B cell (primary cell): ENCODE measurements around the gene RNASE12. TPM values are rescaled to one million over a fixed set of nuclear protein-coding genes. Genes with fewer than 3 reads are reported as not detected.
"Not testable (repeated sequence)": the region's sequence is repeated elsewhere in the genome, so short reads cannot be mapped to it uniquely, and the experiment has no call there.

Source experiments
- ATAC-seq: fragments of 200-7000 bp; cut with Tn5 transposase; one replicate; pipeline ENCODE4 v1.10.0; 2021; ENCODE audit warnings: low read depth, mild to moderate bottlenecking, moderate number of reproducible peaks, moderate library complexity
- CTCF ChIA-PET: fragments of 350-600 bp; sonication (Branson Sonifier 250); formaldehyde crosslinking; loops from one replicate; lab custom pipeline; 2021; ENCODE audit warnings: antibody characterized with exemption, inconsistent platforms; lab: Charles Lee
- POLR2A ChIA-PET: fragments of 350-600 bp; sonication (Branson Sonifier 250); formaldehyde crosslinking; loops from one replicate; lab custom pipeline; 2021; ENCODE audit warnings: antibody characterized with exemption; lab: Charles Lee
- DNase-seq: peaks from one replicate; pipeline ENCODE4 v3.0.0; 2013
- H2AFZ ChIP-seq: 2 replicates; pipeline ENCODE4 v1.6.1; 2012; ENCODE audit warnings: mild to moderate bottlenecking, low read depth, low read length; ENCODE audit not compliant: insufficient read depth, poor library complexity, severe bottlenecking
- H3K27ac ChIP-seq, 2 donors: 1 replicate in 1 of 2; 2 replicates in 1 of 2; pipeline ENCODE4 v1.5.1; 2012 to 2013; ENCODE audit warnings: low read length in 2 of 2, mild to moderate bottlenecking in 2 of 2, moderate library complexity in 1 of 2
- H3K27me3 ChIP-seq, 4 experiments: fragments of 200-600 bp in 1 of 4; sonication (generic) in 1 of 4; replicated peaks in 1 of 4; 1 replicate in 2 of 4; 2 replicates in 2 of 4; pipeline versions ENCODE4 v1.6.1 to v1.7.0; 2013 to 2016; ENCODE audit warnings: low read length in 3 of 4, mild to moderate bottlenecking in 2 of 4, mixed read lengths in 1 of 4, moderate library complexity in 1 of 4; ENCODE audit not compliant: insufficient read depth in 4 of 4, control insufficient read depth in 3 of 4; ENCODE audit errors: control extremely low read depth in 1 of 4
- H3K36me3 ChIP-seq, 2 experiments: replicated peaks in 1 of 2; 1 replicate in 1 of 2; 2 replicates in 1 of 2; pipeline versions ENCODE4 v1.6.1 to v1.7.1; 2013; ENCODE audit warnings: low read length in 1 of 2; ENCODE audit not compliant: insufficient read depth in 2 of 2, control insufficient read depth in 1 of 2; ENCODE audit errors: control extremely low read depth in 1 of 2, extremely low read depth in 1 of 2
- H3K4me1 ChIP-seq, 2 donors: fragments of 200-600 bp in 1 of 2; sonication (generic) in 1 of 2; 1 replicate in 1 of 2; 2 replicates in 1 of 2; pipeline versions ENCODE4 v1.5.1 to v1.6.1; 2013 to 2017; ENCODE audit warnings: low read length in 2 of 2; ENCODE audit not compliant: control insufficient read depth in 2 of 2, insufficient read depth in 2 of 2
- H3K4me2 ChIP-seq: replicated peaks from 2 replicates; pipeline ENCODE3; 2012; ENCODE audit warnings: mild to moderate bottlenecking, low read depth, low read length; ENCODE audit not compliant: poor library complexity, severe bottlenecking
- H3K4me3 ChIP-seq, 5 experiments: fragments of 200-600 bp in 1 of 5; sonication (generic) in 1 of 5; 1 replicate in 3 of 5; 2 replicates in 2 of 5; pipeline versions ENCODE4 v1.5.1 to v1.7.0; 2011 to 2016; ENCODE audit warnings: low read length in 4 of 5, mild to moderate bottlenecking in 4 of 5, low read depth in 2 of 5, control low read depth in 1 of 5, moderate library complexity in 1 of 5; ENCODE audit not compliant: insufficient read depth in 1 of 5; ENCODE audit errors: control extremely low read depth in 1 of 5, extremely low read depth in 1 of 5
- H3K79me2 ChIP-seq: fragments of 200-600 bp; sonication (generic); one replicate; pipeline ENCODE4 v1.6.0; 2016; ENCODE audit warnings: low read length; ENCODE audit not compliant: control insufficient read depth, insufficient read depth
- H3K9ac ChIP-seq: fragments of 200-600 bp; sonication (generic); 2 replicates; pipeline ENCODE4 v1.6.1; 2017; ENCODE audit warnings: mild to moderate bottlenecking, low read length, moderate library complexity
- H3K9me3 ChIP-seq, 3 donors: one replicate each; pipeline versions ENCODE4 v1.6.1 to v1.7.1; 2013; ENCODE audit warnings: low read length in 2 of 3; ENCODE audit not compliant: control insufficient read depth in 2 of 3, insufficient read depth in 1 of 3; ENCODE audit errors: control extremely low read depth in 1 of 3
- H4K20me1 ChIP-seq: 2 replicates; pipeline ENCODE4 v1.6.0; 2012; ENCODE audit warnings: mild to moderate bottlenecking, low read length; ENCODE audit not compliant: insufficient read depth, control insufficient read depth, poor library complexity, severe bottlenecking
- H3K27ac Mint-ChIP-seq: one replicate; pipeline ENCODE4 v1.8.0; 2021; ENCODE audit warnings: mixed read lengths
- H3K27me3 Mint-ChIP-seq: one replicate; pipeline ENCODE4 v1.8.0; 2021; ENCODE audit warnings: mixed read lengths
- H3K4me1 Mint-ChIP-seq: one replicate; pipeline ENCODE4 v1.8.0; 2021; ENCODE audit warnings: mixed read lengths
- H3K4me3 Mint-ChIP-seq: one replicate; pipeline ENCODE4 v1.8.0; 2021; ENCODE audit warnings: mixed read lengths
- H3K9me3 Mint-ChIP-seq: one replicate; pipeline ENCODE4 v1.8.0; 2022; ENCODE audit warnings: mixed read lengths; ENCODE audit not compliant: insufficient read depth
- CTCF ChIP-seq: fragments of 200-600 bp; IDR thresholded peaks from one replicate; pipeline ENCODE4 v1.8.0; 2022; ENCODE audit warnings: antibody characterized with exemption, mild to moderate bottlenecking
- EZH2 ChIP-seq: IDR thresholded peaks from 2 replicates; pipeline ENCODE4 v1.6.1; 2012; ENCODE audit warnings: borderline replicate concordance, low read depth, mild to moderate bottlenecking, moderate library complexity, low read length; ENCODE audit not compliant: insufficient read depth, poor library complexity, severe bottlenecking
- WGBS: methylation state at CpG from one replicate; pipeline ENCODE4 v1.1.5; 2013; ENCODE audit warnings: missing lambda C conversion rate; ENCODE audit not compliant: insufficient coverage; 5-methylcytosine and 5-hydroxymethylcytosine counted together
- intact Hi-C: fragments of 100-400 bp; cut with micrococcal nuclease; formaldehyde crosslinking; loops from one replicate; pipeline ENCODE4 v1.10.0; 2022
- polyA plus RNA-seq: library from polyadenylated mRNA; depleted of rRNA; stranded (reverse); fragments of >200 nt; gene quantifications from 2 replicates; pipeline ENCODE4 v1.2.3, GENCODE V29; 2012
- total RNA-seq, 2 donors: library from RNA; stranded (reverse); fragments of 120-200 nt in 1 of 2; gene quantifications; 1 replicate in 1 of 2; 2 replicates in 1 of 2; pipeline versions ENCODE4 v1.2.3 to v1.2.4, GENCODE V29; 2013 to 2022

Gene RNASE12
- total and polyA plus RNA-seq, 2 donors (not counting 1 experiment from before 2014, with no cell fraction given), result not detected

DNA sequence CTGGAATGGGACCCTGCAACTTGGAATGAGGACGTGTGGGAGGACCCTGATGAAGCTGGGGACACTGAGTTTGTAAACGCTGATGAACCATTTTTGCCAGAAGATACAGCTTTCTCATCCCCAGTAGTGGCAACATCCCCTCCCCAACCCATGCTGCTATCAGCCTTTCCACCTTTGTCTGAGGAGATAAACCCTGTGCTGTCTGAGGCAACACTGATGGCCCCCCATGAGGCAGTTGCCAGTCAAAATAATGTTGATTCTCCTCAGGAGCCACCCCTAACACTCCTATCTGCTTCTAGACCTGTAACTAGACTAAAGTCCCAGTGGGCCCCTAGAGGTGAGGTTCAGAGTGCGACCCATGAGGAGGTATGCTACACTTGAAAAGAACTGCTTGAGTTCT is 22.8 kb downstream of the RNASE12 start:
- no peak overlapping the region for H3K4me3 ChIP-seq
- Mint-ChIP-seq H3K27me3 (peaks cover 3% of the 10 kb centered on the region), H3K9me3 (no peaks in the 10 kb centered on the region), H3K4me3 (no peak overlapping the region), H3K4me1 (no peaks in the 10 kb centered on the region), H3K27ac (no peak overlapping the region)
- no peaks in the 10 kb centered on the region for H3K4me1 ChIP-seq
- no peak overlapping the region for H3K27ac ChIP-seq
- DNase-seq (no peak), ATAC-seq (no peak)
- intact Hi-C loops, result no loop called here
- H3K4me2 ChIP-seq, result no peak overlapping the region
- ChIA-PET CTCF (interaction anchor here (1.5 kb wide), 1 partner anchor 38 kb away, joined by 4 read pairs; no protein-coding TSS in a partner anchor), POLR2A (no interaction called here)
- no peak overlapping the region for H2AFZ ChIP-seq
- TF ChIP-seq CTCF (no peak), EZH2 (no peak)
- H3K9ac ChIP-seq, result no peak overlapping the region
- no peaks in the 10 kb centered on the region for H3K79me2 ChIP-seq
- no peaks in the 10 kb centered on the region for H3K36me3 ChIP-seq
- WGBS, result 100% methylated on average over 1 of the region's 3 CpGs
- H3K27me3 ChIP-seq, result no peaks in the 10 kb centered on the region
- H4K20me1 ChIP-seq, result no peaks in the 10 kb centered on the region
- peaks cover 0 to 12% (median 6%) of the 10 kb centered on the region in 3 donors for H3K9me3 ChIP-seq

DNA sequence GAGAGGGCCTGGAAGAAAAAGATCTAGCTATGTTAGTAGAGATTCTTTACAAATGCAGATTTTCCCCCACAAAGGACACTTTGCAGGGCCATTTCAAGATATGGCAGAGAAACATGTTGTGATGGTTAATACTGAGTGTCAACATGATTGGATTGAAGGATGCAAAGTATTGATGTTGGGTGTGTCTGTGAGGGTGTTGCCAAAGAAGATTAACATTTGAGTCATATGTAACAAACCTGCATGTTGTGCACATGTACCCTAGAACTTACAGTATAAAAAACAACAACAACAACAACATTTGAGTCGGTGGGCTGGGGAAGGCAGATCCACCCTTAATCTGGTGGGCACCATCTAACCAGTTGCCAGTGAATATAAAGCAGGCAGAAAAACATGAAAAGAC is 24.0 kb downstream of the RNASE12 start:
- intact Hi-C loops, POLR2A ChIA-PET, CTCF ChIA-PET, ATAC-seq, H3K4me1 Mint-ChIP-seq, H3K27ac ChIP-seq, H3K27me3 ChIP-seq, H3K36me3 ChIP-seq, DNase-seq, H3K27ac Mint-ChIP-seq, H3K9ac ChIP-seq, H3K4me3 ChIP-seq, H2AFZ ChIP-seq, H3K4me2 ChIP-seq, H3K4me1 ChIP-seq, H3K27me3 Mint-ChIP-seq, H3K4me3 Mint-ChIP-seq, H4K20me1 ChIP-seq, H3K9me3 Mint-ChIP-seq, H3K79me2 ChIP-seq: not testable (repeated sequence)
- 100% methylated on average over 1 of the region's 1 CpG for WGBS
- H3K9me3 ChIP-seq, result peaks cover 0 to 12% (median 6%) of the 10 kb centered on the region in 3 donors
